OCI-LY3 (cell line): Measurements from ENCODE around the gene C2orf76.

Experiments
- EZH2phosphoT487 ChIP-seq: fragments of 200-600 bp; shearing (Covaris generic); IDR thresholded peaks from 2 replicates; pipeline ENCODE4 v1.6.1; 2018; ENCODE audit warnings: antibody characterized with exemption, mixed run types, low read depth
- TF ChIP-seq, protein P1 (sequence below): fragments of 200-600, 300-600 bp; sonication (generic); IDR thresholded peaks from 2 replicates; pipeline ENCODE4 v1.5.1; 2014; ENCODE audit warnings: antibody characterized with exemption, low read length, low read depth

DNA sequence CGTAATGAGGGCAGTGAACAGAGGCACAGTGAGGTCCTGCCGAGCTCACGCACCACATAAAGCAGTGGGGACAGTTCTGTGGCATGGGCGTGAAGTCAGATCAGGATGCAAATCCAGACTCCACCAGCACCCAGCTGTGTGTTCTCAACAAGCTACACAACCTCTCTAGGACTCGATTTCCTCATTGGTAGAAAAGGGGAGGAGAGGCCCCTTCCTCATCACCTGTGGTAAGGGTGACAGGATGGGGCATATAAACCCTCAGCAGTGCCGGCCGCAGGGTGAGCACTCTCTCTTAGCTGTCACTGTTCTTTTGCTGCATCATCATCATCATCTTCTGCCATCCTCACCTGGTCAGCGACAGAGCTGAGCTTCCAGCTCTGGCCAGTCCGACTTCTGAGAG, 54.8 kb downstream of the C2orf76 start:
- TF ChIP-seq, protein P1, sequence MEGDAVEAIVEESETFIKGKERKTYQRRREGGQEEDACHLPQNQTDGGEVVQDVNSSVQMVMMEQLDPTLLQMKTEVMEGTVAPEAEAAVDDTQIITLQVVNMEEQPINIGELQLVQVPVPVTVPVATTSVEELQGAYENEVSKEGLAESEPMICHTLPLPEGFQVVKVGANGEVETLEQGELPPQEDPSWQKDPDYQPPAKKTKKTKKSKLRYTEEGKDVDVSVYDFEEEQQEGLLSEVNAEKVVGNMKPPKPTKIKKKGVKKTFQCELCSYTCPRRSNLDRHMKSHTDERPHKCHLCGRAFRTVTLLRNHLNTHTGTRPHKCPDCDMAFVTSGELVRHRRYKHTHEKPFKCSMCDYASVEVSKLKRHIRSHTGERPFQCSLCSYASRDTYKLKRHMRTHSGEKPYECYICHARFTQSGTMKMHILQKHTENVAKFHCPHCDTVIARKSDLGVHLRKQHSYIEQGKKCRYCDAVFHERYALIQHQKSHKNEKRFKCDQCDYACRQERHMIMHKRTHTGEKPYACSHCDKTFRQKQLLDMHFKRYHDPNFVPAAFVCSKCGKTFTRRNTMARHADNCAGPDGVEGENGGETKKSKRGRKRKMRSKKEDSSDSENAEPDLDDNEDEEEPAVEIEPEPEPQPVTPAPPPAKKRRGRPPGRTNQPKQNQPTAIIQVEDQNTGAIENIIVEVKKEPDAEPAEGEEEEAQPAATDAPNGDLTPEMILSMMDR: no peak
- TF ChIP-seq EZH2phosphoT487: no peak
